Renal pelvis (tissue), 4 donors: ENCODE data around the gene CEP20. TPM values are rescaled to one million over a fixed set of nuclear protein-coding genes. Genes with fewer than 3 reads are reported as not detected.

Source experiments
- DNase-seq: peaks from one replicate; pipeline ENCODE4 v3.0.0-alpha.2; 2013
- polyA plus RNA-seq, 3 donors: library from polyadenylated mRNA; unstranded; fragments of 120-200 nt; gene quantifications; one replicate each; pipeline ENCODE4 v1.2.1, GENCODE V29; 2013; ENCODE audit not compliant: insufficient read length in 3 of 3

CEP20 gene
- polyA plus RNA-seq, 3 donors = 31.9 to 38.9 (median 38.6) TPM

GRCh38 chr16:15836074-15836473 lies 52.3 kb downstream of the CEP20 start:
- DNase-seq = no peak

GRCh38 chr16:15835136-15835878 lies 53.1 kb downstream of the CEP20 start:
- no peak for DNase-seq

GRCh38 chr16:15834502-15834901 lies 53.9 kb downstream of the CEP20 start:
- no peak for DNase-seq

GRCh38 chr16:15833541-15833940 lies 54.9 kb downstream of the CEP20 start:
- no peak for DNase-seq

GRCh38 chr16:15832241-15832640 lies 56.2 kb downstream of the CEP20 start:
- DNase-seq = no peak

- DNase-seq = no peak
Observed at GRCh38 chr16:15830832-15831451, 57.5 kb downstream of the CEP20 start.

GRCh38 chr16:15829460-15829859 lies 58.9 kb downstream of the CEP20 start:
- peak; percentile 38 for DNase-seq

GRCh38 chr16:15827709-15828343 lies 60.6 kb downstream of the CEP20 start:
- no peak for DNase-seq

- DNase-seq = no peak
Observed at GRCh38 chr16:15827299-15827698, 61.1 kb downstream of the CEP20 start.

GRCh38 chr16:15825750-15826305 lies 62.6 kb downstream of the CEP20 start:
- DNase-seq = no peak

GRCh38 chr16:15822957-15823356 lies 65.4 kb downstream of the CEP20 start:
- no peak for DNase-seq

- DNase-seq = no peak
Observed at GRCh38 chr16:15820837-15821236, 67.6 kb downstream of the CEP20 start.

- no peak for DNase-seq
Observed at GRCh38 chr16:15819046-15819445, 69.4 kb downstream of the CEP20 start.

GRCh38 chr16:15817446-15817845 lies 71.0 kb downstream of the CEP20 start:
- no peak for DNase-seq

- no peak for DNase-seq
Observed at GRCh38 chr16:15816228-15816627, 72.2 kb downstream of the CEP20 start.

Other genes starting within 250 kb of the CEP20 start
- gene MARF1, start 245.4 kb downstream of the CEP20 start, polyA plus RNA-seq = 10 to 100 TPM; 47.0 to 67.6 (median 66.6) TPM
- 10 to 100 TPM; 36.9 to 43.5 (median 43.3) TPM for gene NDE1, start 238.4 kb downstream of the CEP20 start, polyA plus RNA-seq
- gene MYH11, start 31.6 kb downstream of the CEP20 start, polyA plus RNA-seq = 10 to 100 TPM in 2 of 3 donors, 1 to 10 TPM in 1; 9.2 to 12.7 (median 12.1) TPM
- gene ABCC1, start 61.0 kb upstream of the CEP20 start, polyA plus RNA-seq = 10 to 100 TPM; 23.9 to 32.2 (median 31.8) TPM